ENCODE data around the gene C21orf58. TPM values are rescaled to one million over a fixed set of nuclear protein-coding genes. Genes with fewer than 3 reads are reported as not detected.
"Not testable (repeated sequence)": the region's sequence is repeated elsewhere in the genome, so short reads cannot be mapped to it uniquely, and the experiment has no call there.

The C21orf58 gene
- total RNA-seq (2.7 TPM), polyA plus RNA-seq (ENCODE audit: insufficient read depth, low read depth, low replicate concordance) (0.67 TPM)
- long read RNA-seq, donor 1 = 0 reads
- long read RNA-seq, donor 2, partial matches to known transcripts = 0 of 1 reads
- long read RNA-seq, donor 2, other reads (novel, unspliced or antisense) = 0 of 1 reads
- long read RNA-seq, donor 3 = 0 reads
- long read RNA-seq, donor 4, partial matches to known transcripts = 5 of 5 reads
- long read RNA-seq, donor 4, other reads (novel, unspliced or antisense) = 0 of 5 reads
- long read RNA-seq, donor 5 = 0 reads
- long read RNA-seq, donor 6 = 0 reads
- long read RNA-seq, donor 7 = 0 reads
- long read RNA-seq, donor 8, partial matches to known transcripts = 9 of 10 reads
- long read RNA-seq, donor 8, other reads (novel, unspliced or antisense) = 0 of 10 reads
- long read RNA-seq, donor 9 = 0 reads
- long read RNA-seq, donor 10, partial matches to known transcripts = 0 of 1 reads
- long read RNA-seq, donor 10, other reads (novel, unspliced or antisense) = 0 of 1 reads

DNA sequence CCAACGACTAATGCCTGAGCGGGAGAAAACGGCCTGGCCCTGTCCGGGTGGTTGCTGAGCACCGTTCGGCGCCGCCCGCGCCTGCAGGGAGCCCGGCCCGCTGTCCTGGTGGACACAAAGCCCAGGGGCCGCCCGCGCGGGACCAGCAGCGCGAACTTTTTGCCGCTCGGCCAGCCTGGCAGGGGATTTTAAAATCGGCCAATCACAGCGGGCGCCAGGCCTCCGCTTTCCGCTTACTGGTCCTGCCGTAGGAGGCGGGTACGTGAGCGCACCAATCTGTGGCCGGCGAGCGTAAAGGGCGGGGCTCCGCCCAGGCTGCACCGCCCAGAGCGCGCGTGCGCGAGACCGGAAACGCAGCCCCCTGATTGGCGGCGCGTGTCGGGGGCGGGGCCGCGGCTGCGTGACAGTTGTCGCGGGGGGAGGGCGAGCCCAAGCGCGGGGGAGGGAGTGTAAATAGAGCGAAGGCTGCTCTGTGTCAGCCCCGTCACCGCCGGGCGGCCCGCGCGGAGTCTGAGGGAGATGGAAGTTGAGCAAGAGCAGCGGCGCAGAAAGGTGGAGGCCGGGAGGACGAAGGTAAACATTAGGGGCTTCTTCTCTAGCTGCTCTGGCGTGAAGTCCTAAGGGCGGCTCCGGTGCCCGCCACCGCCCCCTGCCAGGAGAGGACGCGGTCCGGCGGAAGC lies at the start of gene C21orf58, which contains the start of gene PCNT:
TSS of gene C21orf58 (minus strand) at position 161 of the 680 bp plus-strand sequence. CDS start 1,132 bp downstream, outside the sequence.
TSS of gene PCNT (plus strand) at position 447 of the 680 bp plus-strand sequence. CDS start at position 520, 73 bp downstream.
- FAIRE-seq = peak; percentile 42
- intact Hi-C loops (cut with DNase I) = no loop called here
- H3K36me3 ChIP-seq (ENCODE audit: control insufficient read depth in 2 of 3, insufficient read depth in 3 of 3, low read length in 3 of 3) = no peaks in the 10 kb centered on the region

DNA sequence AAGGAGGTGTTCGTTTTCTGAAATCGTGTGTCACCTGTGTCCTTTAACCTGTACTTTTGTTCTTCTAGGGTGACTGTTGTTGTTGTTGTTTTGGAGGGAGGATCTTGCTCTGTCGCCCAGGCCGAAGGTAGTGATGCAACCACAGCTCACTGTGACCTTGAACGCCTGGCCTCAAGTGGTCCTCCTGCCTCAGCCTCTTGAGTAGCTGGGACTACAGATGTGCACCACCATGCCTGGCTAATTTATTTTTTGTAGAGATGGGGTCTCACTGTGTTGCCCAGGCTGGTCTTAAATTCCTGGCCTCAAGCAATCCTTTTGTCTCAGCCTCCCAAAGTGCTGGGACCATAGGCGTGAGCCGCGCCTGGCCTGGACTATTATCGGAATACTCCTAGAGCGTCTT lies 49.3 kb upstream of the C21orf58 start:
- H3K36me3 ChIP-seq (ENCODE audit: control insufficient read depth in 2 of 3, insufficient read depth in 3 of 3, low read length in 3 of 3); H3K9me3 ChIP-seq (ENCODE audit: control insufficient read depth in 2 of 3, insufficient read depth in 1 of 3, low read length in 3 of 3); H3K27me3 ChIP-seq (ENCODE audit: control insufficient read depth, insufficient read depth, low read length); intact Hi-C loops (cut with DNase I); FAIRE-seq; H3K4me1 ChIP-seq (ENCODE audit: control insufficient read depth in 2 of 3, insufficient read depth in 2 of 3, low read depth in 1 of 3, low read length in 3 of 3); H3K4me3 ChIP-seq (ENCODE audit: low read length in 3 of 3); H3K9ac ChIP-seq (ENCODE audit: low read length in 3 of 3); DNase-seq; H3K27ac ChIP-seq (ENCODE audit: low read depth in 2 of 2, low read length in 2 of 2): not testable (repeated sequence)

More for the DNA sequence above, at the start of gene C21orf58, which contains the start of gene PCNT:
- Histone ChIP-seq H3K4me1 (ENCODE audit: control insufficient read depth in 2 of 3, insufficient read depth in 2 of 3, low read depth in 1 of 3, low read length in 3 of 3) (peaks cover 0 to 12% (median 3%) of the 10 kb centered on the region in 3 donors), H3K9ac (ENCODE audit: low read length in 3 of 3) (peak within 1 kb of the TSS; percentile 46 to 77 (median 74)), H3K27me3 (ENCODE audit: control insufficient read depth, insufficient read depth, low read length) (no peaks in the 10 kb centered on the region), H3K9me3 (ENCODE audit: control insufficient read depth in 2 of 3, insufficient read depth in 1 of 3, low read length in 3 of 3) (no peaks in the 10 kb centered on the region), H3K27ac (ENCODE audit: low read depth in 2 of 2, low read length in 2 of 2) (peak within 1 kb of the TSS; percentile 83 to 93), H3K4me3 (ENCODE audit: low read length in 3 of 3) (peak within 1 kb of the TSS; percentile 82 to 90 (median 89))
- DNase-seq = peak; percentile 98 to 100 (median 99)
- TF ChIP-seq, protein P1, sequence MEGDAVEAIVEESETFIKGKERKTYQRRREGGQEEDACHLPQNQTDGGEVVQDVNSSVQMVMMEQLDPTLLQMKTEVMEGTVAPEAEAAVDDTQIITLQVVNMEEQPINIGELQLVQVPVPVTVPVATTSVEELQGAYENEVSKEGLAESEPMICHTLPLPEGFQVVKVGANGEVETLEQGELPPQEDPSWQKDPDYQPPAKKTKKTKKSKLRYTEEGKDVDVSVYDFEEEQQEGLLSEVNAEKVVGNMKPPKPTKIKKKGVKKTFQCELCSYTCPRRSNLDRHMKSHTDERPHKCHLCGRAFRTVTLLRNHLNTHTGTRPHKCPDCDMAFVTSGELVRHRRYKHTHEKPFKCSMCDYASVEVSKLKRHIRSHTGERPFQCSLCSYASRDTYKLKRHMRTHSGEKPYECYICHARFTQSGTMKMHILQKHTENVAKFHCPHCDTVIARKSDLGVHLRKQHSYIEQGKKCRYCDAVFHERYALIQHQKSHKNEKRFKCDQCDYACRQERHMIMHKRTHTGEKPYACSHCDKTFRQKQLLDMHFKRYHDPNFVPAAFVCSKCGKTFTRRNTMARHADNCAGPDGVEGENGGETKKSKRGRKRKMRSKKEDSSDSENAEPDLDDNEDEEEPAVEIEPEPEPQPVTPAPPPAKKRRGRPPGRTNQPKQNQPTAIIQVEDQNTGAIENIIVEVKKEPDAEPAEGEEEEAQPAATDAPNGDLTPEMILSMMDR (IDR thresholded peaks at IDR 0.05; ENCODE audit: borderline replicate concordance, extremely low read depth, insufficient read depth) = no peak

DNA sequence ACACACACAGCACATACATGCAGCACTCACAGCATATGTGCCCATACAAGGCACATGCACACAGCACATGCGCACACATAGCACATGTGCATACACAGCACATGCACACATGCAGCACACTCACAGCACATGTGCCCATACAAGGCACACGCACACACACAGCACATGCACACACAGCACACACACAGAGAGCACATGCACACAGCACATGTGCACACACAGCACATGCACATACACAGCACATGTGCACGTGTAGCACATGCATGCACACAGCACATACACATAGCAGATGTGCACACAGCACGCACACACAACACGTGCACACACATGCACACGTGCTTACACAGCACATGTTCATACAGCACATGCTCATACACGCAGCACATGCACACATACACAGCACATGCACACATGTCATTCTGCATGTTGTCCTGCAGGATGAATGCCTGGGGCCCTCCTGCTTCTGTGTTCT lies 48.4 kb upstream of the C21orf58 start:
- intact Hi-C loops (cut with DNase I) = no loop called here
- no peak for DNase-seq
- Histone ChIP-seq H3K27ac (ENCODE audit: low read depth in 2 of 2, low read length in 2 of 2) (no peak overlapping the region), H3K27me3 (ENCODE audit: control insufficient read depth, insufficient read depth, low read length) (no peaks in the 10 kb centered on the region), H3K4me1 (ENCODE audit: control insufficient read depth in 2 of 3, insufficient read depth in 2 of 3, low read depth in 1 of 3, low read length in 3 of 3) (no peaks in the 10 kb centered on the region), H3K36me3 (ENCODE audit: control insufficient read depth in 2 of 3, insufficient read depth in 3 of 3, low read length in 3 of 3) (peaks cover under 1 to 9% (median 7%) of the 10 kb centered on the region in 3 donors), H3K4me3 (ENCODE audit: low read length in 3 of 3) (no peak overlapping the region), H3K9ac (ENCODE audit: low read length in 3 of 3) (no peak overlapping the region), H3K9me3 (ENCODE audit: control insufficient read depth in 2 of 3, insufficient read depth in 1 of 3, low read length in 3 of 3) (no peaks in the 10 kb centered on the region)
- TF ChIP-seq, protein P1 (IDR thresholded peaks at IDR 0.05; ENCODE audit: borderline replicate concordance, extremely low read depth, insufficient read depth) = no peak
- FAIRE-seq = no peak

Data from kidney (tissue), 22 donors.